Subcutaneous adipose tissue (tissue), 4 donors: ENCODE measurements around the gene RAPGEF6. TPM values are rescaled to one million over a fixed set of nuclear protein-coding genes. Genes with fewer than 3 reads are reported as not detected.

ENCODE experiments used
- total RNA-seq, 4 donors: library from RNA; depleted of rRNA; stranded (reverse); fragments of >200 nt; gene quantifications; one replicate each; pipeline ENCODE4 v1.1.0, GENCODE V29; 2016
- TF ChIP-seq, protein P1 (sequence below): fragments of 450-650 bp; IDR thresholded peaks from one replicate; pipeline ENCODE4 v1.5.1; 2016; ENCODE audit warnings: low read depth, mild to moderate bottlenecking, control low read depth, antibody characterized with exemption, moderate library complexity

The RAPGEF6 gene
- total RNA-seq, 4 donors from 2014 or later, result 18.1 to 26.6 (median 22.0) TPM

DNA sequence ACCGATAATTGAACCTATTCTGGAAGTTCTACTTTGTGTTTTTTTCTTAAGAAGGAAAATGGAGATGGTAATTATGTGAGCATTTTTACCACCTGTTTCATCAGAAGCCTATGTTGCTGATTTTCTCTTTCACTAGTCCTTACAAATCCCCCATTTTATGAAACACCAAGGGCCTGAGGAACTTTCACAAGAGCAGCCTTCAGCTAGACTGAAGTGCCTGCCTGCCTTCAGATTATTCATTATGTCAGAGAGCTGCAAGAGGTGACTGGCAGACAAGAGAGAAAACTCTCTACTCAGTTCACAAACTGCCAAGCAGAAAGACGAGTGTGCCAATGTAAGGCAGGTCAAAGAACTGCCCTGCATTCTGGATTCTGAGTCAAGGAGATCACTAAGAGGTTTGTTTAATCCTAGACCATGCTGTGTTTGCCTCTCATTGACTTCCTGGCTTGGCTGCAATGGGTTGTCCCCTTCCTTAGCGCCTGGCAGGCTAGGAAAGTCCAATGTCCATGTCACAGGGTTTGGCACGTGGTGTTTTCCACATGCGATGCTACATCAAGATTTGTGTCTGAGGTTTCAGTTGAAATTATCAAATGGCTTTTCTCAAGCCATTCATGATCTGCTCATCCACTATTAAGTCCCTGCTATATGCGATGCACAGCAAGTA, 227.9 kb downstream of the RAPGEF6 start:
- TF ChIP-seq, protein P1, sequence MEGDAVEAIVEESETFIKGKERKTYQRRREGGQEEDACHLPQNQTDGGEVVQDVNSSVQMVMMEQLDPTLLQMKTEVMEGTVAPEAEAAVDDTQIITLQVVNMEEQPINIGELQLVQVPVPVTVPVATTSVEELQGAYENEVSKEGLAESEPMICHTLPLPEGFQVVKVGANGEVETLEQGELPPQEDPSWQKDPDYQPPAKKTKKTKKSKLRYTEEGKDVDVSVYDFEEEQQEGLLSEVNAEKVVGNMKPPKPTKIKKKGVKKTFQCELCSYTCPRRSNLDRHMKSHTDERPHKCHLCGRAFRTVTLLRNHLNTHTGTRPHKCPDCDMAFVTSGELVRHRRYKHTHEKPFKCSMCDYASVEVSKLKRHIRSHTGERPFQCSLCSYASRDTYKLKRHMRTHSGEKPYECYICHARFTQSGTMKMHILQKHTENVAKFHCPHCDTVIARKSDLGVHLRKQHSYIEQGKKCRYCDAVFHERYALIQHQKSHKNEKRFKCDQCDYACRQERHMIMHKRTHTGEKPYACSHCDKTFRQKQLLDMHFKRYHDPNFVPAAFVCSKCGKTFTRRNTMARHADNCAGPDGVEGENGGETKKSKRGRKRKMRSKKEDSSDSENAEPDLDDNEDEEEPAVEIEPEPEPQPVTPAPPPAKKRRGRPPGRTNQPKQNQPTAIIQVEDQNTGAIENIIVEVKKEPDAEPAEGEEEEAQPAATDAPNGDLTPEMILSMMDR, result no peak

DNA sequence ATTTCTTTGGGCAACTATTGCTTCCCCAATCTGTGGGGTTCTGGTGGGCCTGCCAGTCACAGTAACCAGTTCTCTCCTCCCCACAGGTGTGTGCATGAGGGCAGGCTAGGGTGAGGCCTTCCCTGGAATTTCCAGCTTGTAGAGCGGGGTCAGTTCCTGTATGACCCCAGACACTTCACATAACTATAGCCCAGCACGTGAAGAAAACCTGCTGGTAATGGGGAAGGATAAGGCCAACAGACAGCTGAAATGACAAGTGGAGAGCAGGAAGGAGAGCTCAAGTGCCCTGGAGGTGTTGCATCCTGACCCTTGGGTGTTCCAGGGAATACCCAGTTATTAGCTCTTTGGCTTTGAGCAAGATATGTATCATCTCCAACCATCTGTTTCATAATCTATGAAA, 229.0 kb downstream of the RAPGEF6 start:
- TF ChIP-seq, protein P1, result no peak

DNA sequence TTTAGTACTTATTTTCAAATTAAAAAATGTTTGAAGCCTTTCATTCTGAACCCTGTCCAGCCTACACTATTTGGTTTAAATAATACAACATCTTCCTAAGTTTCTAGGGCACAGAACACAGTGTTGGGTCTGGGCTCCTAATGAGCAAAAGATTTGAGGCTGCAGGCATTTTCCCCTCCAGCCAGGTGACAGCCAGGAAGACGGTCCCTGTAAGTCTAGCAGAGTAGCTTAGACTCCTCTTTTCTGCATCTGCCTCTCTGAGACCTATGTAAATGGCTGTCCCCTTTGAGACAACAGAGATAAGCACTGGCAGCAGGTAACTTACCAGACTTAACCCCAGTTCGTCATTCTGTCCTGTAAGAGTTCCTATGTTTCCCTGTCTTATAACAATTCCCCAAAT, 229.4 kb downstream of the RAPGEF6 start:
- TF ChIP-seq, protein P1, result no peak

DNA sequence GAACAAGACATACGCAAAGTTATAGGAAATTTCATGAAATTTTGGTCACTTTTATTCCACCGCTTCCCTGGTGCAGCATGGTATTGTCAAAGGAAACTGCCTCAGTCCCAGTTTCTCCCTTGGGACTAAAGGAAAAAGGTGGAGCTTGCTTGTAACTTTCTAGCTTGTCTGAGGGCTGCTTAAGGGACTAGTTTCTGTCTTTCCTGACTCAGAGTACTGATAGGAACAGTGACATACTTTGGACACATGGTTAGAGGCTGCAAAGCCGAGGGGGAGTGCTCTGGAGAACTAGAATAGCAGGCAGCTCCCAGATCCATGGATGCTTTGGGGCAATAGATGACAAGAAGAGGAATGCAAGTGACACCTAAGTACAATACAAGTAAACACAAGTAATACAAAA, 234.4 kb downstream of the RAPGEF6 start:
- TF ChIP-seq, protein P1, result no peak

DNA sequence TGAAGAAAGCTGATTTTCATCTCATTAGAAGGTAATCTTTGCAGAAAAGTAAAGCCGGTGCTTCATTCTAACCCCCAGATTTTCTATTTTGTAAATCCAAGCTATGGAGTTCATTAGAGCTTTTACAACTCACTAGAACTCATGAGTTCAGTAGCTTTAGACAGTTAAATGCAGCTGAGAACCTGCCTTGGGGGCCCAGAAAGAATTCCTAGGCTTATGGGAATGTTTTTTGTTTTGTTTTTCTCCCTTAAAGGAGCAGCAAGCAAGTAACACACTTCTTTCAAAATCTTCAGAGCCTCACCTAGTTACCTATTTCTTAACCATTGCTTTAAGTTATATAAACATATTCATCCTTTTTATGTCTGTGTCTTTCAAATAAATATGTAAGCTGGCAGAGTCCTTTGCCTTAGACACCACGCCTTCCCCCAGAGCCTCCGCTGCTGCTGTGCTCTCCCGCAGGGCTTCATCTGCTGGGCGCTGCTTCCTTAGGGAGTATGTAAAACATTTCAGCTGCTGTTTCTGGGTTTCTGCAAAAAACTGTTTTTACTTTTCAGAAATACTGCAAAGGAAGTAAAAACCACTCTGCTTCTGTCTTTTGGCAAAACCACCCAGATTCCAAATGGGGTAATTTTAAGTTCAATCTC, 238.3 kb downstream of the RAPGEF6 start:
- TF ChIP-seq, protein P1, result no peak

DNA sequence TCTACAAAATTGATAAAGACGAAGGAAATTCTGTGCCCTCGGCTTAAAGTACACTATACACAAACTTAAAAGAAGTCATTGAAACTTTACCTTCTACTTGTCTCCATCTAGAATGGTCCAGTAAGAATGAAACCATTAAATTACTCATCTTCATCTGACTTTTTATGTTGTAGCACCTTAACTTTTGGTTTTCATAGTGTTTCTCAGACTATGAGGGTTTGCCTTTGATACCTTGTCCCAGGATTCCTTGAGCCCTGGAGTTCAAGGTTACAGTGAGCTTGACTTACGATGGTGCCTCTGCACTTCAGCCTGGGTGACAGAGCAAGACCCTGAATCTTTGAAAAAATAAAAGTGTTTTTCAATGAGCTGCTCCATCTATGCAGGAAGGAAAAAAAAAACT, 239.0 kb downstream of the RAPGEF6 start:
- TF ChIP-seq, protein P1, result no peak

DNA sequence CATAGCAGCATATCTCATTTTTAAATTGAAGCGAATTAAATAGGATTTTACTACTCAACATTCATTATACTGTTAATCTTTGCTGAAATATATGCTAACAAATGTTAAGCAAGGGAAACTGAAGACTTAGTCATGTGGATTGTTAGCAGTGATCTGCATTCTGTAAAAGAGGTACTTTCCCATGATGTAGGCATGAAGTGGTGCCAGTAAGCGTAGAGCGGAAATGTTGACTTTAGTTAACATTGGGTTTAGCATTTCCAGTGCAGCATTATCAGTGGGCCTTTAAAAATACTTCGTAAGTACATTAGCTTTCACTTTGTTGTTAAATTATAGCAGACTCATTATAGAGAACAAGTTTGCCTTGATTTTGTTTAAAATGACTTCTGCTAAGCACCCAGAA, 240.9 kb downstream of the RAPGEF6 start:
- TF ChIP-seq, protein P1, result no peak
